HepG2 (cell line): ENCODE data around the gene PRRG3.

Source experiments
- FOXA3 ChIP-seq: IDR thresholded peaks from 2 replicates; pipeline ENCODE4 v1.6.1; 2016; ENCODE audit warnings: missing genetic modification reagents, missing compliant biosample characterization
- ZNF138 ChIP-seq: sonication (generic); formaldehyde crosslinking; IDR thresholded peaks from 2 replicates; pipeline ENCODE4 v1.5.0; 2020; ENCODE audit warnings: mild to moderate bottlenecking, low read depth, missing genetic modification reagents
- ZNF207 ChIP-seq: fragments of 450-650 bp; IDR thresholded peaks from 2 replicates; pipeline ENCODE4 v1.6.1; 2016; ENCODE audit warnings: antibody characterized with exemption, borderline replicate concordance
- TF ChIP-seq, protein P1 (sequence below): sonication (generic); formaldehyde crosslinking; IDR thresholded peaks from 2 replicates; pipeline ENCODE4 v1.9.0; 2021; ENCODE audit warnings: missing genetic modification reagents, borderline replicate concordance

DNA sequence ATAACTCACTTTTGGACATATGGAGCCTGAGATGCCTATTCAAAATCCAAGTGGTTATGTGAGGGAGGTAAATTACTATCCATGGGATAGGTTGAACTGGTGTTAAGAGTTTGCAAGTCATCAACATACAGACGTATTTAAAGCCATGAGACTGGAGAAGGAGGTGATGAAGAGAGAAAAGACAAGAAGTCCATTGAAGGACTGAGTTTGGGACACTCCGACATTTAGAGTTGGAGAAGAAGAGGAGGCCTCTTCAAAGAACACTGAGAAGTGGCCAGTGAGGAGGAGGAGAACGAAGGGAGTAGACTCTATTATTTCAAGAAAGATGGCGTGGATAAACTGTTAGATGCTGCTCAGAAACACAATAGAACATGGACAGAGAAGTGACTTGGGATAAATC, 39.2 kb downstream of the PRRG3 start, which contains the start of gene CNGA2:
- TF ChIP-seq FOXA3 (no peak), ZNF207 (no peak), ZNF138 (no peak)
- TF ChIP-seq, protein P1, sequence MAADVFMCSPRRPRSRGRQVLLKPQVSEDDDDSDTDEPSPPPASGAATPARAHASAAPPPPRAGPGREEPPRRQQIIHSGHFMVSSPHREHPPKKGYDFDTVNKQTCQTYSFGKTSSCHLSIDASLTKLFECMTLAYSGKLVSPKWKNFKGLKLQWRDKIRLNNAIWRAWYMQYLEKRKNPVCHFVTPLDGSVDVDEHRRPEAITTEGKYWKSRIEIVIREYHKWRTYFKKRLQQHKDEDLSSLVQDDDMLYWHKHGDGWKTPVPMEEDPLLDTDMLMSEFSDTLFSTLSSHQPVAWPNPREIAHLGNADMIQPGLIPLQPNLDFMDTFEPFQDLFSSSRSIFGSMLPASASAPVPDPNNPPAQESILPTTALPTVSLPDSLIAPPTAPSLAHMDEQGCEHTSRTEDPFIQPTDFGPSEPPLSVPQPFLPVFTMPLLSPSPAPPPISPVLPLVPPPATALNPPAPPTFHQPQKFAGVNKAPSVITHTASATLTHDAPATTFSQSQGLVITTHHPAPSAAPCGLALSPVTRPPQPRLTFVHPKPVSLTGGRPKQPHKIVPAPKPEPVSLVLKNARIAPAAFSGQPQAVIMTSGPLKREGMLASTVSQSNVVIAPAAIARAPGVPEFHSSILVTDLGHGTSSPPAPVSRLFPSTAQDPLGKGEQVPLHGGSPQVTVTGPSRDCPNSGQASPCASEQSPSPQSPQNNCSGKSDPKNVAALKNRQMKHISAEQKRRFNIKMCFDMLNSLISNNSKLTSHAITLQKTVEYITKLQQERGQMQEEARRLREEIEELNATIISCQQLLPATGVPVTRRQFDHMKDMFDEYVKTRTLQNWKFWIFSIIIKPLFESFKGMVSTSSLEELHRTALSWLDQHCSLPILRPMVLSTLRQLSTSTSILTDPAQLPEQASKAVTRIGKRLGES (CRISPR knock-in tag) = no peak
